NCI-H446 treated with DMSO at 0.1 percent for 48 hours (cell line): ENCODE measurements around the gene TEX54.
"Not testable (repeated sequence)": the region's sequence is repeated elsewhere in the genome, so short reads cannot be mapped to it uniquely, and the experiment has no call there.

ENCODE experiments used
- DNase-seq: peaks from one replicate; lab custom pipeline; 2025; lab: John Stamatoyannopoulos, UW

Gene TEX54

DNA sequence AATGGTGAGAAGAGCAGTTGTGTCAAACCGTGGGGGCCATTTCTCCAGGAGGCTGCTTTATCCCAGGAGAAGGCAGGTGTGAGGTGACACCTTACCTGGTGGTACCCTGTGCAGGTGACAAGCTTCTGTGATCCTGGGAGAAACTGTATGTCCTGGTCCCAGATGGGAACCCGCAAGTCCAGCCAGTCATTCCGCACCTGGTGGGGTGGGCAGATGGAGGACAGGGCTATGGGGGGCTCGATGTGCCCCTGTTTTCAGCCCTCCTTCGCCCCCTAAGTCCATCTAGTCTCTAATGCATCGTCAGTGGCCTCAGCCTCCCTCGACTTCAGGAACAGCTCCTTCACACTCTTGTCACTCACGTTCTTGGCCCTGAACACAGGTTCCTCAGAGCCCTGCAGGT, 2.7 kb upstream of the TEX54 start:
- DNase-seq: no peak

DNA sequence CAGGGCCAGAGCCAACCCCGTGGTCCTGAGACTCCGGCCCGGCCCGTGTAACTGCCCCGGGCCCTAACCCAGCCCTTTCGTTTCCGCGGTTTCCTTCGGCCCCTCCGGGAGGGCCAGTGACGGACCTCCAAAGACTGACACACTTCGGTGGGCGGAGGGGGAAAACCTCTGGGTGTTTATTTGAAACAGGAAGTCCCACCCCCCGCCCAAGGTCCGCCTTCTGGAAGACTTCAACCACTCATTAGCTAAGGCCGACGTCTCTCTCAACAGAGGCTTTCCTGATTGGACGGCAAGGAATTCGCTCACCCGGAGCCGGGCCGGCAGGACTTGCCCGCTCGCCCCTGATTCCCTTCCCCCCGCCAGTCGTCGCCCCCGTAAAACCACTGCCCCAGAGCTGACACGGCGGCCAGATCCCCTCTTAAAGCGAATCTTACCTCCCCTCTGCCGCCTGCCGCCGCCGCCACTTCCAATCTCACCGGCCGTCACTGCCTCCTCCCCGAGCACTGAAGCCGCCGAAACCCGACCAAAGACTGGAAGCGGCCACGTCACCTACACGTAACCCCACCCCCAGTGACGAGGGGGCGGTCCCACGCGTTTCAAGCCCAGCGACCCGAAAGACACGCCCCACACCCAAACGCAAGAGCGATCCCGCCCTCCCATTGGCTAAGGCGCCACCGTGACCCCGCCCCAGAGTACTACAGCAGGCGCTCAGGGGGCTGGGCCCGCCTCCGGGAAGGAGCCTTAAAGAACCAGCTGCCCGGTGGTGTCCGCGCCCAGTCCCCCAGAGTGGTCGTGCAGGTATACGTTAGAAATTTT, 913 bp downstream of the TEX54 start, which contains the start of gene STX5:
STX5 (minus strand) TSS at position 532 of the 816 bp plus-strand sequence. CDS start 808 bp downstream, outside the sequence.
- DNase-seq: peak; percentile 95

DNA sequence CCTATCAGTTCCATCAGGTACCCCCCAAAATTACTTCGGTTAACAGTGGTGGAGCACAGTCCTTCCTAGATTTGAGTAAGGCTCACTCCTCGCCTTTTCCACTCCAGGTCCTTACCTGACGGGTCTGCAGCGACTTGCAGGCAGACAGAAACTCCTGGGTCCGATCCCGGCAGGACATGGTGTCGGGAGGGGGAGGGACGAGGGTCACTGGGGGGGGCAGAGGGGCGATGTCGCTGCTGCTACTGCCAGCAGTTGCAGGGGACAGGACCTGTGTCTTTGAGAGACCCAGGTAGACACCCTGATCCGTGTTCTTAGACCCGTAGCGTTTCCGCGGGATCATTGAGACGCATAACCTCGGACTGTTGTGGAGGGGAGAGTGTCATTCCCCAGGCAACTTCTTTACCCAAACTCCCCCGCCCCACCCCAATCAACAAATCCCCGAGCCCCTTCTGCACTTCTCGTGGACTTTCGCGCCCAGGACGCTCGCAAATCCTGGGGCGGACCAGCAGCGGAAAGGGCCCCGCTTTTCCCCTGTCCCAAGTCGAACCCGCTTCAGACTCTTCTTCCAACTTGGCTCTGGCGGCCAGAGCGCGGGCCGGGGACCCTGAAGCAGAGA, 1.6 kb downstream of the TEX54 start:
- no peak for DNase-seq

DNA sequence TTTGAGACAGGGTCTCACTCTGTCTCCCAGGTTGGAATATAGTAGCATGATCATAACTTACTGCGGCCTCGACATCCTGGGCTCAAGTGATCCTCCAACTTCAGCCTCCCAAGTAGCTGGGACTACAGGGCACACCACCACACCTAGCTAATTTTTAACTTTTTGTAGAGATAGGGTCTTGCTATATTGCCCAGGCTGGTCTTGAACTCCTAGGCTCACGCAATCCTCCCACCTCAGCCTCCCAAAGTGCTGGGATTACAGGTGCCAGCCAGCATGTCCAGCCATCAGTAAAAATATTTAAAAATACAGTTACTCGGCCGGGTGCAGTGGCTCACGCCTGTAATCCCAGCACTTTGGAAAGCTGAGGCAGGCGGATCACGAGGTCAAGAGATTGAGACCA, 4.5 kb downstream of the TEX54 start:
- DNase-seq: not testable (repeated sequence)

DNA sequence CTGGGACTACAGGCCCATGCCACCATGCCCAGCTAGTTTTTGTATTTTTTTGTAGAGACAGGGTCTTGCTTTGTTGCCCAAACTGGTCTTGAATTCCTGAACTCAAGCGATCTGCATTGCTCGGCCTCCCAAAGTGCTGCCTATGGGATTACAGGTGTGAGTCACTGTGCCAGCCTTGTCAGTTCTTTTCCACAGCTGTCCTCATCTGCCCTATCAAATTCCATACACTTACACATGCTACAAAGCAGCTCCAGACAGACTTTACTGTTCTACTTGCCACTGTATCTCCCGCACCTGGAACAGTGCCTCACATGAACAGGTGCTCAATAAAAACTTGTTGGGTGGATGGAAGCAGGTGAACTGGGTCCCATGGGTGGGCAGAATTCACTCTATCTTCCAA, 9.0 kb downstream of the TEX54 start:
- DNase-seq: no peak

DNA sequence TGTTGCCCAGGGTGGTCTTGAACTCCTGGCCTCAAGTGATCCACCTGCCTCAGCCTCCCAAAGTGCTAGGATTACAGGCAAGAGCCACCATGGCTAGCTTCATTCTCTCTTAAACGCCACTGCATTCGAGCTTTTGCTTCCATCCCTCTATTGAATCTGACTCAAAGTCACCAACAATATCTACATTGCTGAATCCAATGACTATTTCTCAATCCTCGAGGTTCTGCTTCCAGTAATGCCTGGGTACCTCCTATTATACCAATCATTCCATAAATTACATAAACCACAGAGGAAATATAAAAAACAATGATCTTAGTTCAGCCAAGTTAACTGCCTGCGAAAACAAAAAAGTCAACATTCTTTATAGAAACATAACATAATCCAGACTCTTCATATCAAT, 15.5 kb downstream of the TEX54 start:
- DNase-seq: no peak

DNA sequence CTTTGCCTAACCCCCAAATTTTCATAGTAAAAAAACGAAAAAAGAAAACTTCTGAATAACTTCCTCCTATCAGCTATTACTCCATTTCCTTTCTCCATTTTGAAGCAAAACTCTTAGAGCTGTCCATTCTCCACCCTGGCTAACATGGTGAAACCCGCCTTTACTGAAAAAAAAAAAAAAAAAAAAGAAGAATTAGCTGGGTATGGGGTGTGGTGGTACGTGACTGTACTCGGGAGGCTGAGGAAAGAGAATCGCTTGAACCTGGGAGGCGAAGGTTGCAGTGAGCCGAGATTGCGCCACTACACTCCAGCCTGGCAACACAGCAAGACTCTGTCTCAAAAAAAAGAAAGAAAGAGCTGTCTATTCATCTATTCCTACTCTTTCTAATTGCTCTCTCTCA, 16.1 kb downstream of the TEX54 start:
- DNase-seq: no peak

DNA sequence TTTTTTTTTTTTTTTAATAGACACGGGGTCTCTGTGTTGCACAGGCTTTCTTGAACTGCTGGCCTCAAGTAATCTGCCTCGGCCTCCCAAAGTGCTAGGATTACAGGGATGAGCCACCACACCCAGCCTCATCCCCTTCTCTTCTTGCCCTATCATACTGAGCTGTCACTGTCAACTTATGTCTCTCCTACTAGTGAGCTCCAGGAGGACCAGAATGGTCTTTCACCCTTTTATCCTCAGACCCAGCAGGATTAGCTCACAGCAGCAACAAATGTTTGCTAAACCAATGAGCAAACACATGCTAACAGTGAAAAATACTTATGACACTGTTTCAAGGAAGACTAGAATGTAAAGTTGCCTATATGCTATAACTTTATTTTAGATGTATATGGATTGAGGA, 21.0 kb downstream of the TEX54 start:
- DNase-seq: no peak

DNA sequence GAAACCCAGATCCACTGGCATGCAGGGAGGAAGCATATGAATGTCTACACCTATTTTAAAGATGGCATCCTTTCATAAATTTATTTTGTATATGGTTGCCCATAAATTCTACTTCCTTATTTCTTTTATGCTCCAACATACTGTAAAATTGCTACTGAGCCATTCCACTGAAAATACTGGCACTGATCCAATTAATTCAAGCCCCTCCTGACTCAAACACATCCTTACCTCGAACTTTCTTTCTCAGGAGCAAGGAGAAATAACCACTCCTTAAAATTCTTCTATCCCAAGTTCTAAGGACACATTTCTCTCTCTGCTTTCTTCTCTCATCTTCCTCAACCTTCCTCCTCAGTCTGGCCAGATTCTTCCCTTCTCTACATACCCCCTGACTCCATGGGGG, 21.9 kb downstream of the TEX54 start:
- DNase-seq: no peak

DNA sequence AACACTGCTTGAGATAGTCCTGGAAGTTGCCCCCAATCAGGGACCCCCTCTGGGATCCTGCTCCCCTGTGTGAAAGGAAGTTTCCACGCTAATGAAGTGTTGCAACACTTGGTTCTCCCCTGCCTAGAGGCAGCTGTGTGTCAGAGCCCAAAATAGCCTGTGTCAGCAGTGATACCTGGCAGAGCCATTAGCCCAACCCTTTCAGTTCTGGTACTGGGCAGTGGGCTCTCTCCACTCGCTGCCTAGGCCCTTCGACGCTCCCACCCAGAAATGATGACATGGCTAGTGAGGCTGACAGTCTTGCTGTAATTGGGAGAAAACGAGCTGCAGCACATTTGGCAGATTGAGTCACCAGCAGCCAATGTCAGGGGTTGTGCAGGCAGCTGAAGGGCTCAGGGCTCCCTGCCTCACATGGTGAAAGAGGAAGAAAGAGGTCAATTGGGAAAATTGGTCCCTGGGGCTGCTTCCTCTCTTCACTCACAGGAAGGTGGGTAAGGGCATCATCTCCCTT, 26.0 kb downstream of the TEX54 start:
- no peak for DNase-seq

DNA sequence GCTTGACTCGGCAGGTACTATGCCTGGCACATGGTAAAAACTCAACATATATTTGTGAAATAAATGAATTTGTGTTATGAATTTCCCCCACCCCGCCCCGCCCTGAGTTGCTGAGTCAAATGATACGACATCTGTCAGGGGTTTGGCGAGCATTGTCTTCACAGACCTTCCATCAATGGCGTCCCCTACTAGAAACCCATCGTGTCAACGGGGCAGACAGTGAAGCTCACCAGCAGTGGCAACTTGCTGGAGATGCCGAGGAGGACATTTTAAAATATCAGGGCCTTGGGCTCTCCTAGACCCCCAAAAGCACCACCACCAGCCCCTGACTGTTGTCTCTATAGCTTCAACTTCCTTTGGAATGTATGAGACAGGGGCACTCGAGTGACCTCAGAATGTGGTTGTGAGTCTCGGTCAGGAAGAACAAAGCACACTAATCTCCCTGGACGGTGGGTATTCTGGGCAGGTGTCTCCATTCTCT, 26.6 kb downstream of the TEX54 start:
- no peak for DNase-seq

DNA sequence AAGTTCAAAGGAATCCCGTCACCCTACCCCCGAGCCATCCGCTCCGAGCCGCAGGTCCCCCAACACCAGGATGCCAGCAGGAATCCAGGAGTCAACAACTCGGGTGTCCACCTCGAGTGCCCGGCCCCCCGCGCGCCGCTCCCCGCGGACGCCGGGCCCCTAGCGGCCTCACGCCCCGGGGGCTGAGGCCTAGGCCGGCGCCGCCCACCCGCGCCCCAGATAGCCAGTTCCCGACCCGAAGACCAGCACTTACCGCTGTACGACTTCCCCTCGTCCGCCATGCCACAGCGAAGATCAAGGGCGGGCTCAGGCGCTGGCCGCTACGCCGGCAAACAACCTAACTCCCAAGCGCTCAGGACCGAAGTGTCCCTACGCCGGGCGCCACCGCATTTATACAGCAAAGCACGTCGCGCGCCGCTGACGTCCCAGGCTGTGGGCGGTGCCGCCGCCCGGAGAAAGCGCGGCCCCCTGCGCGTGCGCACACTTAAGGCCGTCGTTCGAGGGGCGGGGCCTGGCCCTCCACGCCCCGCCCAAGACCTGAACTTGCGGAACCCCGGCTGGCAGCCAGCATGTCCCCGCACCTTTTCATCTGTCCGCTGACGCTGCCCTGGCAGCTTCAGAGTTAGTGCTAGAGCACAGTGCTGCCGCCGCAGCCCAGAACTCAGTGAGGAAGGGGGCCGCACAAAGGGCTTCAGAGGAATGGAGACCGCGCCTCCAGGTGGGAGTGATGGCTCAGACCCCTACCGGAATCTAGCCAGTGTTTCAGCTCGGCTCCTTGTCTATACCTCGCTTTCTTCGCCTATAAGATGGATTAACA, 27.4 kb downstream of the TEX54 start, which contains the start of gene NXF1:
NXF1 (minus strand) TSS at position 365 of the 817 bp plus-strand sequence; CDS start at position 281, 84 bp downstream.
- DNase-seq: peak; percentile 92

DNA sequence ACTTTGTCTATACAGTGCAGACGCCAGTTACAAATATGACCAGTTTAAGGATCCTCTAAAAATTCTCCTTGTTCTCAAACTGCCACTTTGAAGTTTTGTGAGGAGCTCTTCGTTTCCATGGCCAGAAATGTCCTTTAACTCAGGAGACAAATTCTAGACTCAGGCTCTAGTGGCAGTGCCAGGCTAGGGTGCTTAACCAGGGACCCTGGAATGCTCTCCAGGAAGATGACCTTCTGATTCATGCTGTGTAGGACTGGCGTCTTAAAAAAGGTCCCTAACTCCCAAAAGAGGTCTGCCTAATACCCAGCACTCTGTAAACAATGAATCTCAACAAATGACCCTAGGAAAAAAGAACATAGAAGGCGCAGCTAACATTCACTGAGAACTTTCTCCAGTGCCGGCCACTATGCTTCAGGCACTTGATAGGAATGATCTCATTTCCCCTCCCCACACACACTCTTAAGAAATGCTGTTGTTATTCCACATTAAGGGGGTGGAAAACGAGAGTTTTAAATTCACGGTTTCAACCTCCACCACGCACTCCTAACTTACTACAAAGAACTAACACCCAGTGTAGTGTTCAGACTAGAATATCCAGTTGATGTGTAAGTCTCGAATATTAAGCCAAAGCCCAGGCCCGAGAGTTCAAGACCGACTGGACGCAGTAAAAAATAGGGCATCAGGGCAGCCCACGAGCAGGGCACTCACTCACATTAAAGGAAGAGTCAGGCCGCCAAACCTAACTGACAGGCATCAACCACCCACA, 28.1 kb downstream of the TEX54 start:
- no peak for DNase-seq

DNA sequence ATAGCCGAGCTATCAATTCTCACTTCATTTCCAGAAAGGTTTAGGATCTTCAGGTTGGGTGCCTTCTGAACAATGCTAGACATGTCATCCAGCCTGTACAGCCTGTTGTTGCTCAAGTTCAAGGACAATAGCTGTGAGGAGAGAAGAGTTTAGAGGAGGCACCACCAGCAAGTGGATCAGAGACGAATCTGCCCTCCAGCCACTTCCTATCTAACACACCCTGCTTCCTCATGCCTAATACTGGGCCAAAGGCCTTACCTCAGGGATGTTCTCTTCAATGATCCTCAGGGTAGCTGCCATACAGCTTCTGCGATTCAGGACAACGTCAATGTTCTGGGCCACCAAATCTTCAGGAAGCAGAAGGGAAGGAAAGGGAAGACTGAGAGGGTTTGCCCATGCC, 31.6 kb downstream of the TEX54 start:
- DNase-seq: no peak

DNA sequence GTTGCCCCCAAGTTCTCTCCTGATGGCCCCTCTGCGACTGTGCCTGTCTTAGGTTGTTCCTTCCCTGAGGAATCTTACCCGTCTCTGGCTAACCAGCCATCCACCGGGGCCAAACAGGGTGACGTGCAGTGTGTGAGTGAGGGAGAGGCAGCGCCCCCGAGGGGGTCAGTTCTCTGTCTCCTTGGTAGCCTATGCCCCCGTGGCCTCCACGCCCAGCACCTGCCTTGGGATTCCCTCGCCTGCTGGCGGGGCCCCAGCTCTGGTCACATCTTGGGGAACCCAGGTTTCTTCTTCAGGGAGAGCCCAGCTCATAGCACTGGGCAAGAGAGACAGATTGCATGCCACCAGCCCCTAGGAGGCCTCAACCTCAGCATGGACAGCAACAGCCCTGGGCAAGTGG, 33.2 kb downstream of the TEX54 start:
- DNase-seq: no peak

DNA sequence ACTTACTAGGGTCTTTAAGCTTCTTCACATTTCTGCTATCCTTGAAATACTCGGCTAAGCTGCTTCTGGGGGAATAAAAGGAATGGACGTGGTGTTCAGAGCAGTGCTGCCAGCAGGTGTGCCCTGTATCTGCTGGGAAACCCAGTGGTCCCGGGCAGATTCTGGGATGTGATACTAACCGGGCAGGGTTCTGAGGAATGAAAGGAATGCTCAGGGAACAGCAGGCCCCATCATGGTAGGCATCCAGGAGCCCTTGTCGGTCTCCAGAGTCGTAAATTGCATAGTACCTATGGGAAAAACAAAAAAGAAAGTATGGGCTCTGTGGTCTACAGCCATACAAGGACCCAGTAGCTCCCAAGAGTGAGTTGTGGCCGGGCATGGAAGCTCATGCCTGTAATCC, 36.4 kb downstream of the TEX54 start:
- DNase-seq: no peak

DNA sequence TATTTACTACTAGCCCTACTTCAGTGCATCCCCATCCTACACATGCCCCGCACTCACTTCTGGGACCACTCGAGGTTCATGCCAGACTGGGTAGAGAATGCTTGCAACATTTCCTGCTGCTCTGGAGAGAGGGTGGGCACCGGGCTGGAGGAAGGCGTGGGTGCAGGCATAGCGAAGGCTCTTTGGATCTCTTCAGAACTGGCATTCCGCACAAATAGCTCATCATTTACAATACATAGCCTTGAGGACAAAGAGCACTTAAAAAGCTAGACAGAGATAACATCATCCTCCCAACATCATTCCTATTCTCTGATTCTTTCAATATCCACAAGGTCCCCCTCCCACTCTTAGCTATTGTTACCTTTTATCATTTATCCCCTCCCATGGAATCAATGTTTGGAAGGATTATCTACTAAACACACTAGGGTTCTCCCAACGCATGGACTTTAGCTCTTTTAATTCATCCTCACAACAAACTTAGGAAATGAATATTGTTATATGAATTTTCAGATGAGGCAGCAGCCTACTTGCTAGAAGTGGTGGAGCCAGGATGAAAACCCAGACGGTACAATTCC, 38.4 kb downstream of the TEX54 start:
- no peak for DNase-seq

DNA sequence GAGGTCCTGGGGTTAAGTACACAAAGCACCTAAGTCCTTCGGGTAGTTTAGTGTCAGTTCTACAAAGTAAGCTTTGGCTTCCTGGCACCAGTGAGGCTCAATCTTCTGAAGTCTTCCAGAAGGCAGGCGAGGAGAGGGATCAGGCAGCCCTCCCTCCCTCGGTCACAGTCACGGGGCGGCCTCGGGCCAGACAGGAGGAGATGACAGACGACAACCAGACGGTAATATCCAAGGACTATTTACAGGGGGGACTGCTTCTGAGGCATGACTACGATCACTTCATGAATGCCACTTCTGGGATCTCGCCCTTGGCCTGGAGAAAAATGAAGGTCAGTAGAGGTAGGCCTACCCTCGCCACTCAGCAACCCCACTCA, 40.5 kb downstream of the TEX54 start:
- no peak for DNase-seq

DNA sequence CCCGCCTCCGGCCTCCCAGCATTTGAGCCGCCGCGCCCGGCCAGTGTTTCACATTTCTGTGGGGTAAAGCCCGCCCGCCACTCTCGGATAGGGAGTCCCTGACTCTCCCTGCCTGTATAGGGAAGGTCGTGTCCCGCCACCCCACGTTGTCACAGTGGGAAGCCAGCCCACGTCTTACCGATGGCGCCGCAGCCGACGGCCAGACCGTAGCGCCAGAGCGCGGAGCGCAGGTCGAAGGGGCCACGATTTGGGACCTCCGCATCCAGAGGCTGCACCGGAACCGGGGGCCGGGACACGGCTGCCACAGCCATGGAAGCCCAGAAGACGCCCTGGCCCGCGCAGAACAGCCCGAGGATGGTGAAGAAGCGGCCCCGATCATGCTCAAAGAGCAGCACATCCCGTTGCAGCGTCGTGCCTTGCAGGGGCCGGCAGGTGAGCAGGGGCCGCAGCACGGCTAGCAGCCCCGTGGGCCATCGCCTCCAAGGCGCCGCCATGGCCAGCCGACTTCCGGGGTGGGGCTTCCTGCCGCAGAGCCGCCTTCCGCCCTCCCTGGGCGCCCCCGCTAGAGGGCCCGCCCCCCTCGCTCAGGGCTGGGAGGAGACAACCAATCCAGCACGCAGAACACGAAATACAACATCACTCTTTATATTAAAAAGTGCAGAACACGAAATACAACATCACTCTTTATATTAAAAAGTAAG, 41.0 kb downstream of the TEX54 start, which contains the start of gene TMEM223:
TMEM223 (minus strand) TSS at position 506 of the 701 bp plus-strand sequence; CDS start at position 494, 12 bp downstream.
- peak; percentile 64 for DNase-seq

DNA sequence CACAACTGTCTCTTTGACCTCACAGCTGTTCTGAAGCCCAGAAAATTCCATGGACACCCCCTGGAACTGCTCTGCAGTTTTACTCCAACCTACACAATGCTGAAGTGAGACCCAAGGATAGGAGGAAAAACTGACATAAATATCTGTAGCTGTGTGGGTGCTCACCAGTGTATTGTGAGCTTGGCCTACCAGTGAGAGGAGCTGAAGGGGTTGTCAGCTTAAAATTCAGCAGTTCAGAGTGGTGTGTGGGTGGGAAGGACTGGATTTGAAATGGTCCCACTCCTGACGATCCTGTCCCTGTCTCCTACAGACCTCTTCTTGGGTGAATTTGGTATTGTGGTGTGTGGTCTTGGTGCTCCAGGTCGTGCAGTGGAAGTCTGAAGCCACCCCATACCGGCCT, 43.1 kb downstream of the TEX54 start:
- no peak for DNase-seq
